Left renal cortex interstitium (tissue), 4 donors: ENCODE measurements around the gene ASB12. TPM values are rescaled to one million over a fixed set of nuclear protein-coding genes. Genes with fewer than 3 reads are reported as not detected.

Source experiments
- DNase-seq, 4 donors: peaks; one replicate each; pipeline ENCODE4 v3.0.0-alpha.2; 2013; ENCODE audit warnings: low read depth in 4 of 4, low spot score in 2 of 4, missing footprints in 1 of 4
- polyA plus RNA-seq, 4 donors: library from polyadenylated mRNA; unstranded; fragments of 120-200 nt; gene quantifications; one replicate each; pipeline ENCODE4 v1.2.1, GENCODE V29; 2013; ENCODE audit not compliant: insufficient read length in 4 of 4

ASB12 gene
- polyA plus RNA-seq, 4 donors: 0.32 to 0.96 (median 0.63) TPM

- DNase-seq: no peak
Measured at GRCh38 chrX:64187762-64188150, 42.7 kb downstream of the ASB12 start.

- DNase-seq: no peak
Measured at GRCh38 chrX:64186974-64187761, 43.2 kb downstream of the ASB12 start.

- no peak for DNase-seq
Measured at GRCh38 chrX:64184396-64184795, 46.0 kb downstream of the ASB12 start.

- DNase-seq: no peak
Measured at GRCh38 chrX:64182208-64182607, 48.2 kb downstream of the ASB12 start.

- DNase-seq: no peak
Measured at GRCh38 chrX:64176876-64177275, 53.5 kb downstream of the ASB12 start.

Other genes with a start within 250 kb of the ASB12 start
- 1 to 10 TPM; 7.3 to 9.6 (median 7.7) TPM for gene AMER1, start 24.9 kb downstream of the ASB12 start, polyA plus RNA-seq
- 1 to 10 TPM; 1.4 to 2.0 (median 1.8) TPM for gene MTMR8, start 164.8 kb upstream of the ASB12 start, polyA plus RNA-seq